Measurements from ENCODE around the gene VSIG10L2. TPM values are rescaled to one million over a fixed set of nuclear protein-coding genes. Genes with fewer than 3 reads are reported as not detected.
"Not testable (repeated sequence)": the region's sequence is repeated elsewhere in the genome, so short reads cannot be mapped to it uniquely, and the experiment has no call there.

VSIG10L2 gene
- not detected in 2 replicates for total RNA-seq (2014; rRNA removed; shearing (Covaris generic))

DNA sequence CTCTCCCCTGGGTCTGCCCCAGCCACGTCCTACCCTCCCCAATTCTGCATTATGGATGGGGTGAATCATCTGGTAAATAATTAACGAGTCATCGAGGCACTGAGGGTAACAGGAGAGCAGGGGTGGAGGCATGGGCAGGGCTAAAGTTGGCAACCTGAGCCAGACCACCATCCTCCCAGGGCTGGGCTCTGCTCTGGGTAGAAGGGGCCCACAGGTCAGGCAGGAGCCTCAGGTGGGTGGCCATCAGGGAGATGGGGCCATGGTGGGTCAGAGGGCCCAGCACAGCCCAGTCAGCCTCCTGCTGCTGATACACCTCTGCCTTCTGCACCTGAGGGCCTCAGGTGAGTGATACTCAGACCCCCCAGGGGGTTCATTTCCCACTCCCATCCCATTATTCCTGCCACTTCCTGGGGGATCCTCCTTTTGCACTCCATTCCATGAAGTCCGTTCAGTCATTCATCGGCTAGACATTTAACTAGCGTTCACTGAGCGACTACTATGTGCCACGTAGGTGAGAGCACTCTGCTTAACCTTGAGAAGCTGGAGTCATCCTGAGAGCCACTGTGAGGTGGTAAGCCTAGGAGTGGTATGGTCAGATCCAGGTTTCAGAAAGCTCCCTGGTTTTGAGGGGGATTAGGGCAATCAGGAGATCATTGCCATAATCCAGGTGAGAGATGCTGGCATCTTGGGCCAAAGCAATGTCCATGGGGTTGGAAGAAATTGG, at the start of gene VSIG10L2:
TSS of gene VSIG10L2 (plus strand) at position 248 of the 724 bp plus-strand sequence. CDS start at position 260, 12 bp downstream.
- DNase-seq: peak; percentile 33
- Histone ChIP-seq H3K27me3 (ENCODE audit: control insufficient read depth, insufficient read depth, low read length) (no peaks in the 10 kb centered on the region), H3K4me3 (ENCODE audit: insufficient read depth, low read depth, low read length) (no peak within 1 kb of the TSS), H3K36me3 (replicated peaks; ENCODE audit: control insufficient read depth, insufficient read depth, low read length) (no peaks in the 10 kb centered on the region)

DNA sequence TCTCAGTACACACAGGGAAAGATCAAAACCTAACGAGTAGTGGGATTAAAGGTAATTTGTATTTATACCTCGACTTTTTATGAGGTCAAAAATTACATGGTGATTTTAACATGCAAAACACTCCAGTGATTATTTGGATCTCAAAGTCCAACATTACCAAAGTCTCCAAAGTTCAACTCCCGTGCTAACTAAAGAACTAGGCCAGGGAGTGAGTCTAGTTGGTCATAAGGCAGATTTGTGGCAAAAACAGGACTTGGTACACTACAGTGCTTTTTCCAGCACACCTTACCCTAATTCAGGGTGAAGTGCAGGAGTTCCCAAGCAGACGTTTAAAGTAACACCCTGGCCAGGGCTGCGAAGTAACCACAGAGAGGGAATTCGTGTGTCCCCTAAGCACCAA, 44.0 kb upstream of the VSIG10L2 start:
- DNase-seq: no peak
- H3K36me3 ChIP-seq (replicated peaks; ENCODE audit: control insufficient read depth, insufficient read depth, low read length): peaks cover 4% of the 10 kb centered on the region; the same call in 1 of the 2 replicates
- H3K4me3 ChIP-seq (ENCODE audit: insufficient read depth, low read depth, low read length): no peak overlapping the region
- H3K27me3 ChIP-seq (ENCODE audit: control insufficient read depth, insufficient read depth, low read length): peaks cover 15% of the 10 kb centered on the region

DNA sequence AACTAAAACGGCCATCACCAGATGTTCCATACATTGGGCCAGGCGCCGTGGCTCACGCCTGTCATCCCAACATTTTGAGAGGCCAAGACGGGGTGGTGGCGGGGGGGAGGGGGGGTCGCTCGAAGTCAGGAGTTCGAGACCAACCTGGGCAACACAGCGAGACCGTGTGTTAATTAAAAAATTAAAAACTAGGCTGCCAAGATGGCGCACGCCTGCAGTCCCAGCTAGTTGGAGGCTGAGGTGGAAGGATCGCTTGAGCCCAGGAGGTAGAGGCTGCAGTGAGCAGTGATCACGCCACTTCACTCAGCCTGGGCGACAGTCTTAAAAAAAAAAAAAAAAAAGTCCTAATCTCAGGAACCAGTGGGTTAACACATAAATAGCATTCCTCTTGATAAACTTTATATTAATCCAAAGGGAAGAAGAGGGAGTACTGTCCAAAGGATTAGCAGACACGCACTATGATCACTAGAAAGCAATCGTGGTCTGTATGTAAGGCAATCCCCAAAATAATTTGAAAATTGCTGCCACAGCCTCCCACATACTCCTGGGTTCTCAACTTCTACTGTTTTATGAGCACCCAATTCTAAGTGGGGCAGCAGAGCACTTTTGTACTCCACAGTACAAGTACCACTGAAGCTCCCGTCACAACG, 43.4 kb upstream of the VSIG10L2 start:
- DNase-seq: no peak
- Histone ChIP-seq H3K27me3 (ENCODE audit: control insufficient read depth, insufficient read depth, low read length) (peaks cover 15% of the 10 kb centered on the region), H3K36me3 (replicated peaks; ENCODE audit: control insufficient read depth, insufficient read depth, low read length) (peaks cover 4% of the 10 kb centered on the region; the same call in 1 of the 2 replicates), H3K4me3 (ENCODE audit: insufficient read depth, low read depth, low read length) (peak overlapping the region; percentile 62)

DNA sequence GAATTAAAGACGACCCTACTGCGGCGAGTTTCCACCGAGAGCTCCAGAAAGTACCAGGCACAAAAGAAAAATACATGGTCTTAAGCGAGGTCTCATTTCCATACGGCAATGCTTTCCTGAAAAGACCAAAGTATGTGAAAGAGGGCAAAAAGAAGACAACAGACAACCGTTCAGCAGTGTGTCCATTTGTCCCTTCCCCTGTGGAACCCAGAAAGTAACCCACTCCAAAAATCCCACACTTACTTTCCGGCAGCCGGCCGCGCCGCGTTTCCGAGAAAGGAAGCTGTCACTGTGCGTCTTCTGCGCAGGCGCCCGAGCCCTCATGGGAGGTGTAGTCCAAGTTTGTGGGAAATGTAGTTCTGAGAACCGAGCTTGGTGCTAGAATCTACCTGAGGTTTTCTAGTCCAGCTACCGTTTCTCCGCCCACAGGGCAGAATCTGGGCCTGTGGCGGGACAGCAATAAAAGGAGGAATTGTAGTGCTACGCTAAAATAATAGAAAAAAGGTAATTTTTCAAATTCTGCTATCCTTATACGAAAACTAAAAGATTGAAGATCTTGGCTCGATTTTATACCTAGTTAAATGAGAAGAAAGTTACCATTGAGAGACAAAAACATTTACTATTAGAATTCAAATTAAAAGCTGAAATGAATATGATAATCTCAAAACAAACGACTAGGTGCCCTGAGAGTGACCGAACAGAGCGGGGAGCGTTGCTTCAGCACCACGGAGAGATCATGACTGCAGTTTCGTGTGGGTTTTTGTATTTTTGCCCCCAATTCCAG, 42.7 kb upstream of the VSIG10L2 start, which contains the start of gene PUS3:
TSS of gene PUS3 (minus strand) at position 280 of the 784 bp plus-strand sequence. CDS start 6,922 bp downstream, outside the sequence.
- peaks cover 4% of the 10 kb centered on the region; the same call in 1 of the 2 replicates for H3K36me3 ChIP-seq (replicated peaks; ENCODE audit: control insufficient read depth, insufficient read depth, low read length)
- peak; percentile 92 for DNase-seq
- peaks cover 15% of the 10 kb centered on the region for H3K27me3 ChIP-seq (ENCODE audit: control insufficient read depth, insufficient read depth, low read length)
- peak within 1 kb of the TSS; percentile 62 for H3K4me3 ChIP-seq (ENCODE audit: insufficient read depth, low read depth, low read length)

DNA sequence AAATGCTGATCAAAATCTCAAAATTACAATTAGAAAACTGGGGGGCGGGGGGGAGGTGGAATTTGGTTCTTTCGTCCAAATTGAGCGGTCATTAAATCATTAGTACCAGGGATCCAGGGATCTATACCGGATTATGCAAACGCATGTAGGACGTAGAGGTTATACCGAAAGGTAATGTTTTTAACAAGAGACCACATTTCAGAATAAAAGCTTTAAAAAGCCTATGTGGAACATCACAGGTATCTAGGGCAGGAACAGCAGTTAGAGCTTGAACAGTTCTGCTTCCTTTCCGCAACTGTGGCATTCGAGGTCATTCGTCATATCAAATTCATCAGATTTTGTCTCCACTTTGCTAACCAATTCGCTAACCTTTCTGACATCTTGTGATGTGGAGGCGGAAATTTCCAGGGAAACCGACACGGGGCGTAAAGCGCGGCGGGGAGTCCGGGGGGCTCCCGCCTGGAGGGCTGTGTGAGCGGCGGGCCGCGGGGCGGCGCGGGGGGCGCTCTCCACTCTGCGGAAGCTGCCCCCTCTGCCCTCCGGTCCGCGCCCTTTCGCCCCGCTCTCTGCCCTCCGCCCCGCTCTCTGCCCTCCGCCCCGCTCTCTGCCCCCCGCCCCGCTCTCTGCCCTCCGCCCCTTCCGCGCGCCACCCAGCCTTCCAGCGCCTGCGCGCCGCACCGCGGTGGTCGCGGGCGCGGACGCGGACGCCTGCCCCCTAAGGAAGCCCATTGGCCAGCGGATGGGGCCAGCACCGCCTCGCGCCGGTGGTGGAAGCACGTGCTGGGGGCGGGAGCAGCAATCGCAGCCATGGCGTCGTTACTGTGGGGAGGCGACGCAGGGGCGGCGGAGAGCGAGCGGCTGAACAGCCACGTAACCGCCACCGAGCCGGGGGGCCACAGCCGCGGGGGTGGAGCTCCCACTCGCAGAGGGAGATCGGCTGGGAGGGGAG, 41.9 kb upstream of the VSIG10L2 start, which contains the start of gene DDX25:
TSS of gene DDX25 (plus strand) at position 798 of the 949 bp plus-strand sequence. CDS start at position 808, 10 bp downstream.
- DNase-seq: peak; percentile 93
- H3K27me3 ChIP-seq (ENCODE audit: control insufficient read depth, insufficient read depth, low read length): peaks cover 15% of the 10 kb centered on the region
- H3K4me3 ChIP-seq (ENCODE audit: insufficient read depth, low read depth, low read length): peak within 1 kb of the TSS; percentile 52
- H3K36me3 ChIP-seq (replicated peaks; ENCODE audit: control insufficient read depth, insufficient read depth, low read length): peaks cover 4% of the 10 kb centered on the region; the same call in 1 of the 2 replicates

DNA sequence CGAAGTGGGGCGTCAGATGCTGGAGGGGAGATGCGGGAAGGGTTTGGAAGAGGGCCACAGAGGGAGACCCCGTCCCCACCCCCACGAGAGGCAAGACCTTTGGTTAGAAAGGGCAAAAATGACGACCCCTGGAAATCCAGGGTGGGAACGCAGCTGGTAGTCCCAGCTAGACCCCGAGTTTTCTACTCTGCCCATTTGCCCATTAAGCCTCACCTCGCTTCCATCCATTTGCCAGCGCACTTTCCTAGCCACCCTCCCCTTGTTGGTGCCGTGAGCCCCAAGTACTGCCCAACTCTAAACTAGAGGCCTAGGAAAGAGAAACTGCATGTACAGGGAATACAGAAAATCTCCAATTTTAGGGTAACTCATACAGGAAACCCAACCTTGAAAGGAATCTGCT, 41.2 kb upstream of the VSIG10L2 start:
- DNase-seq: no peak
- Histone ChIP-seq H3K27me3 (ENCODE audit: control insufficient read depth, insufficient read depth, low read length) (peaks cover 15% of the 10 kb centered on the region), H3K36me3 (replicated peaks; ENCODE audit: control insufficient read depth, insufficient read depth, low read length) (0 out of 2 replicates have a peak, but pooled peaks cover 4% of the 10 kb centered on the region), H3K4me3 (ENCODE audit: insufficient read depth, low read depth, low read length) (peak overlapping the region; percentile 52)

DNA sequence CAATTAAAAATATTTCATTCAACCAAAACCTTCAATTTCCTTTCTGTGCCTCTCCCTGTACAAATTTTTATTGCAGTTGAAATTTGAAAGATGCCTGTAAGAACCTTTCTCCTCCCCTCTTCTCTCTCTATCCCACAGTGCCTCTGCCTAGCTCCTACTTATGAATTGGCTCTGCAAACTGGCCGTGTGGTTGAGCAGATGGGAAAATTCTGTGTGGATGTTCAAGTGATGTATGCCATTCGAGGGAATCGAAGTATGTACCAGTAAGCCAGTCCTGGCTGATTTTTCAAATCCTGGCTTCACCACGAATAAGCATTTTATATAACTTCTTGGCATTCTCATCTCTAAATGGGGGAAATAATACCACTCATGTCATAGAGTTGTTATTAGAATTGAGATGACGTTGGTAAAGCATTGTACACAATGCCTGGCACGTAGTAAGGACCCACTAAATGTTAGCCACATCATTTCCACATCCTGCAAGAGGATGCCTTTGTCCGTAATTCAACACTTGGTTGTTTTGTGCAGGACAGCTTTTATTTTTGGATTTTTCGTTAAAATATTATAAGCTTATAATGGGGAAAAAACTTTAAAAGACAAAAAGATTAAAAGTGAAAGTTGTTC, 35.5 kb upstream of the VSIG10L2 start:
- H3K4me3 ChIP-seq (ENCODE audit: insufficient read depth, low read depth, low read length): no peak overlapping the region
- H3K27me3 ChIP-seq (ENCODE audit: control insufficient read depth, insufficient read depth, low read length): no peaks in the 10 kb centered on the region; the same call in 1 of the 2 replicates
- DNase-seq: no peak
- no peaks in the 10 kb centered on the region for H3K36me3 ChIP-seq (replicated peaks; ENCODE audit: control insufficient read depth, insufficient read depth, low read length)

DNA sequence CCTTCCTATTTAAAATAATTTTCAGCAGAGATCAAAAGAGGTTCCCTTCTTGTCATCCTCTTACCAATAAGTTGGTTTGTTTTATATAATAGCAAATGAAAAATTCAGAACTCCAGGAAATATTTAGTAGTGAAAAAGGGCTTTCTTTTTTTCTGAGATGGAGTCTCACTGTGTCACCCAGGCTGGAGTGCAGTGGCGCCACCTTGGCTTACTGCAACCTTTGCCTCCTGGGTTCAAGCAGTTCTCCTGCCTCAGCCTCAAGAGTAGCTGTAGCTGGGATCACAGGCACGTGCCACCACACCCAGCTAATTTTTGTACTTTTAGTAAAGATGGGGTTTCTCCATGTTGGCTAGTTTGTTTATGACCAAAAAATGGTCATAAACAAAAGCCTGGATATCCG, 31.2 kb upstream of the VSIG10L2 start:
- H3K27me3 ChIP-seq (ENCODE audit: control insufficient read depth, insufficient read depth, low read length); H3K4me3 ChIP-seq (ENCODE audit: insufficient read depth, low read depth, low read length); H3K36me3 ChIP-seq (replicated peaks; ENCODE audit: control insufficient read depth, insufficient read depth, low read length); DNase-seq: not testable (repeated sequence)

DNA sequence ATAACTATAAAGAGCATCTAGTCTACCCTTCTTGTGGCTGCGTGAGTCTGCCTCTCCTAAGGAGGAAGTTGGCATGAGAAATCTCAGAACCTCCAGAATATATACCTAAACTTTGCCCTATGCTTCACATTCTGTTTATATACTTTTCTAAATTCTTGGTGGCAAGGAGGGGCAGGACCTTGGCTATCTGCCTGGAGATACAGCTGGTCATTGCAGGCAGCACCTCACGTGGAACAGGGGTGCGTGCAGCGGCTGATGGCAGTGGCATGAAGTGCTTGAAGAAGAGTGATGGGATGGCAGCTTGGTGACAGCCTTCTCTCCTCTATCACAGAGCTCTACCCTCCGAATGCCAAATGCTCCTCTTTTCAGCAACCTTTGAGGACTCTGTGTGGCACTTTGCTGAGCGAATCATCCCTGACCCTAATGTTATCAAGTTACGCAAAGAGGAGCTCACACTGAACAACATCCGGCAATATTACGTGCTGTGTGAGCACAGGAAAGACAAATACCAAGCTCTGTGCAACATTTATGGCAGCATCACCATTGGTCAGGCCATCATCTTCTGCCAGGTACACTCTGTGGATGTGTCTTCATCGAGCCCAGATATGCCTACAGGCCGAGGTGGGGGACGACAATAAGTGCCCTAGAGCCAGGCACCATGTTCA, 29.0 kb upstream of the VSIG10L2 start:
- DNase-seq: no peak
- no peaks in the 10 kb centered on the region for H3K27me3 ChIP-seq (ENCODE audit: control insufficient read depth, insufficient read depth, low read length)
- H3K36me3 ChIP-seq (replicated peaks; ENCODE audit: control insufficient read depth, insufficient read depth, low read length): no peaks in the 10 kb centered on the region
- H3K4me3 ChIP-seq (ENCODE audit: insufficient read depth, low read depth, low read length): no peak overlapping the region

DNA sequence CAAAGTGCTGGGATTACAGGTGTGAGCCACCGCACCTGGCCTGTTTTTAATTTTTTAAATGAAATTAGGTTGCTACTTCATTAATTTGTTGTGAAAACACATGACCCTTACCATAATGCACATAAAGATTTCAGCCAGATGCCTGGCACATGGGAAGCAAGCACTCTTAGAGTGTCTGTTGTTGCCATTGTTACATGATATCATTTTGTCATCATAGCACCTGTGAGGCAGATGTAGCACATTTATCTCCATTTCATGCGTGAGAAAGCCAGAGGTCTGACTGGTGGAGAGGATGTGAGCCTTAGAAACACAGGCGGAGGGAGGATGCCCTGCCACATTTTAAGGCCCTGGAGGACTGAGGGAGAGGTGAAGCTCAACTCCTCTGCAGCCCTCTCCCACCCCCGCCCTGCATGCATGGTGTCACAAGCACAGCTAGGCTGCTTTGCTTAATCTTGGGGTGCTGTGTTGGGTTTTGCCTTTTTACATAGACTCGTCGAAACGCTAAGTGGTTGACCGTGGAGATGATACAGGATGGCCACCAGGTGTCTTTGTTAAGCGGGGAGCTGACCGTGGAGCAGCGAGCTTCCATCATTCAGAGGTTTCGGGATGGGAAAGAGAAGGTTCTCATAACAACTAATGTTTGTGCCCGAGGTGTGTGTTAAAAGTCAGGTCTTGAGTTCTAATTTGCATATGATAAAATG, 27.6 kb upstream of the VSIG10L2 start:
- Histone ChIP-seq H3K4me3 (ENCODE audit: insufficient read depth, low read depth, low read length) (no peak overlapping the region), H3K27me3 (ENCODE audit: control insufficient read depth, insufficient read depth, low read length) (no peaks in the 10 kb centered on the region), H3K36me3 (replicated peaks; ENCODE audit: control insufficient read depth, insufficient read depth, low read length) (no peaks in the 10 kb centered on the region; the same call in 1 of the 2 replicates)
- peak; percentile 58 for DNase-seq

DNA sequence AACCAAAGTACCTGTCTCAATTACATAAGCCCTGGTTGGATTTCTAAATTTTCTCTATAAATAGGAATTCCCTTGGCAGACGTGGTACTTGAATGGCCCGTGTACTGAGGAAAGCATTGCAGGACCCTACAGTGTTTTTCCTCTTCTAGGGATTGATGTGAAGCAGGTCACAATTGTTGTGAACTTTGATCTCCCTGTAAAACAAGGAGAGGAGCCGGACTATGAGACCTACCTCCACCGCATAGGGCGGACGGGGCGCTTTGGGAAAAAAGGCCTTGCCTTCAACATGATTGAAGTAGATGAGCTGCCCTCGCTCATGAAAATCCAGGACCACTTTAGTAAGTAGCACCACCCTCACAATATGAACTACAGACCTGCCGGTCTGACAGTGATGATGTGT, 24.8 kb upstream of the VSIG10L2 start:
- Histone ChIP-seq H3K4me3 (ENCODE audit: insufficient read depth, low read depth, low read length) (no peak overlapping the region), H3K27me3 (ENCODE audit: control insufficient read depth, insufficient read depth, low read length) (no peaks in the 10 kb centered on the region), H3K36me3 (replicated peaks; ENCODE audit: control insufficient read depth, insufficient read depth, low read length) (no peaks in the 10 kb centered on the region; the same call in 1 of the 2 replicates)
- DNase-seq: no peak

DNA sequence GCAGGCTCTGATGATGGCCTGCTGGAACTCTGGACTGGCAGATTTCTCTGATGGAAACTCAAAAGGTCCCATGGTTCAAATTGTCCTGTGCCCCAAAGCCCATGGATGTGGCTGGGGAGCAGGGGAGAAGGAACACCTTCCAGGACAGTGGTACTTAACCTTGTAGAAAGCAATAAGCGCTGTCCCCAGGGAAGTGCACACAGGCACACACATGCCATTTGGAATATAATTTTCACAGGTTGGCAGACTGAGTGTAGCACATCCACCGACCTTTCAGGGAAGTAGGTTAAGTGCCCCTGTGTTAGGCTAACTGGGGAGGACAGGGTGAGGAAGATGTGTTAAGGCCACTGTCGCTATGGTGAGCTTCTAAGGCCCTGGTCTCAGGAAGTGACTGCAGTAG, 23.7 kb upstream of the VSIG10L2 start:
- no peak for DNase-seq
- no peaks in the 10 kb centered on the region; the same call in 1 of the 2 replicates for H3K36me3 ChIP-seq (replicated peaks; ENCODE audit: control insufficient read depth, insufficient read depth, low read length)

More for the DNA sequence above, 23.7 kb upstream of the VSIG10L2 start:
- Histone ChIP-seq H3K4me3 (ENCODE audit: insufficient read depth, low read depth, low read length) (no peak overlapping the region), H3K27me3 (ENCODE audit: control insufficient read depth, insufficient read depth, low read length) (no peaks in the 10 kb centered on the region)
